Measurements from ENCODE around the gene ROBO1. TPM values are rescaled to one million over a fixed set of nuclear protein-coding genes. Genes with fewer than 3 reads are reported as not detected.

ROBO1 gene
- total and polyA plus RNA-seq, 2 donors (not counting 3 experiments of a cell fraction or from before 2014, with no cell fraction given) = 5.9 to 14.2 TPM

- BruUV-seq (replicated peaks) = no TSS peak
- H3K79me2 ChIP-seq (ENCODE audit: control insufficient read depth, insufficient read depth, low read length) = no peaks in the 10 kb centered on the region
- H3K36me3 ChIP-seq (ENCODE audit: control insufficient read depth in 2 of 2, extremely low read depth in 1 of 2, insufficient read depth in 2 of 2, low read length in 2 of 2) = no peaks in the 10 kb centered on the region
- H3K4me2 ChIP-seq (ENCODE audit: insufficient read depth, low read length) = no peak overlapping the region
- ChIA-PET POLR2A (no interaction called here), CTCF (no interaction called here)
- no peaks in the 10 kb centered on the region for H3K9me3 ChIP-seq (replicated peaks; ENCODE audit: control insufficient read depth, insufficient read depth, low read length)
- no peak for FAIRE-seq
- H3K4me1 ChIP-seq (ENCODE audit: control insufficient read depth, extremely low read depth, insufficient read depth, low read length) = no peaks in the 10 kb centered on the region
- intact Hi-C loops (cut with micrococcal nuclease) (no loop called here), dilution Hi-C loops (cut with MboI; ENCODE audit: extremely low pct_ligation_motif_present, low sequenced_read_pairs) (no loop called here)
- no peak overlapping the region for H3K9ac ChIP-seq (replicated peaks; ENCODE audit: extremely low read depth, insufficient read depth, low read length)
- H3K27ac ChIP-seq (ENCODE audit: insufficient read depth, low read depth, low read length) = no peak overlapping the region
- no peak for DNase-seq (ENCODE audit: low read depth, low spot score)
- TF ChIP-seq MYC (IDR thresholded peaks at IDR 0.05; ENCODE audit: low read depth, low read length) (no peak), EZH2 (IDR thresholded peaks at IDR 0.05; ENCODE audit: borderline replicate concordance, low read depth, low read length, severe bottlenecking) (no peak), JUN (IDR thresholded peaks at IDR 0.05; ENCODE audit: borderline replicate concordance, insufficient read depth, insufficient read length, low read depth) (no peak), POLR2AphosphoS5 (IDR thresholded peaks at IDR 0.05; ENCODE audit: insufficient read depth, low read depth, low read length) (no peak), POLR2A (IDR thresholded peaks at IDR 0.05; ENCODE audit: low read depth, low read length) (no peak), GATA2 (IDR thresholded peaks at IDR 0.05; ENCODE audit: insufficient read depth, insufficient read length, low read depth, low read length) (no peak)
- TF ChIP-seq, protein P1, sequence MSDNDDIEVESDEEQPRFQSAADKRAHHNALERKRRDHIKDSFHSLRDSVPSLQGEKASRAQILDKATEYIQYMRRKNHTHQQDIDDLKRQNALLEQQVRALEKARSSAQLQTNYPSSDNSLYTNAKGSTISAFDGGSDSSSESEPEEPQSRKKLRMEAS (IDR thresholded peaks at IDR 0.05; ENCODE audit: insufficient read depth, insufficient read length) = no peak
- H3K4me3 ChIP-seq (replicated peaks in 1 of 3; ENCODE audit: insufficient read depth in 1 of 3, low read depth in 1 of 3, low read length in 3 of 3) = no peak overlapping the region
- no peaks in the 10 kb centered on the region for H4K20me1 ChIP-seq (replicated peaks; ENCODE audit: control insufficient read depth, extremely low read depth, insufficient read depth, low read length)
- H3K27me3 ChIP-seq (ENCODE audit: control insufficient read depth in 2 of 2, insufficient read depth in 2 of 2, low read length in 2 of 2) = no peaks in the 10 kb centered on the region
- H2AFZ ChIP-seq (ENCODE audit: low read depth, low read length) = no peak overlapping the region
- no peaks in the 10 kb centered on the region for H3K9me1 ChIP-seq (replicated peaks; ENCODE audit: control insufficient read depth, extremely low read depth, insufficient read depth, low read length)
Measured at GRCh38 chr3:78823859-78824258, 943.9 kb downstream of the ROBO1 start.

- Histone ChIP-seq H3K9ac (replicated peaks; ENCODE audit: extremely low read depth, insufficient read depth, low read length) (no peak overlapping the region), H3K9me1 (replicated peaks; ENCODE audit: control insufficient read depth, extremely low read depth, insufficient read depth, low read length) (no peaks in the 10 kb centered on the region), H3K9me3 (replicated peaks; ENCODE audit: control insufficient read depth, insufficient read depth, low read length) (no peaks in the 10 kb centered on the region), H3K4me2 (ENCODE audit: insufficient read depth, low read length) (no peak overlapping the region), H3K4me1 (ENCODE audit: control insufficient read depth, extremely low read depth, insufficient read depth, low read length) (no peaks in the 10 kb centered on the region), H4K20me1 (replicated peaks; ENCODE audit: control insufficient read depth, extremely low read depth, insufficient read depth, low read length) (no peaks in the 10 kb centered on the region), H3K27ac (ENCODE audit: insufficient read depth, low read depth, low read length) (no peak overlapping the region), H2AFZ (ENCODE audit: low read depth, low read length) (no peak overlapping the region), H3K4me3 (replicated peaks in 1 of 3; ENCODE audit: insufficient read depth in 1 of 3, low read depth in 1 of 3, low read length in 3 of 3) (no peak overlapping the region), H3K79me2 (ENCODE audit: control insufficient read depth, insufficient read depth, low read length) (no peaks in the 10 kb centered on the region), H3K36me3 (ENCODE audit: control insufficient read depth in 2 of 2, extremely low read depth in 1 of 2, insufficient read depth in 2 of 2, low read length in 2 of 2) (no peaks in the 10 kb centered on the region), H3K27me3 (ENCODE audit: control insufficient read depth in 2 of 2, insufficient read depth in 2 of 2, low read length in 2 of 2) (no peaks in the 10 kb centered on the region)
- dilution Hi-C loops (cut with MboI; ENCODE audit: extremely low pct_ligation_motif_present, low sequenced_read_pairs) = no loop called here
- no peak for TF ChIP-seq MYC (IDR thresholded peaks at IDR 0.05; ENCODE audit: low read depth, low read length)
- TF ChIP-seq, protein P2, sequence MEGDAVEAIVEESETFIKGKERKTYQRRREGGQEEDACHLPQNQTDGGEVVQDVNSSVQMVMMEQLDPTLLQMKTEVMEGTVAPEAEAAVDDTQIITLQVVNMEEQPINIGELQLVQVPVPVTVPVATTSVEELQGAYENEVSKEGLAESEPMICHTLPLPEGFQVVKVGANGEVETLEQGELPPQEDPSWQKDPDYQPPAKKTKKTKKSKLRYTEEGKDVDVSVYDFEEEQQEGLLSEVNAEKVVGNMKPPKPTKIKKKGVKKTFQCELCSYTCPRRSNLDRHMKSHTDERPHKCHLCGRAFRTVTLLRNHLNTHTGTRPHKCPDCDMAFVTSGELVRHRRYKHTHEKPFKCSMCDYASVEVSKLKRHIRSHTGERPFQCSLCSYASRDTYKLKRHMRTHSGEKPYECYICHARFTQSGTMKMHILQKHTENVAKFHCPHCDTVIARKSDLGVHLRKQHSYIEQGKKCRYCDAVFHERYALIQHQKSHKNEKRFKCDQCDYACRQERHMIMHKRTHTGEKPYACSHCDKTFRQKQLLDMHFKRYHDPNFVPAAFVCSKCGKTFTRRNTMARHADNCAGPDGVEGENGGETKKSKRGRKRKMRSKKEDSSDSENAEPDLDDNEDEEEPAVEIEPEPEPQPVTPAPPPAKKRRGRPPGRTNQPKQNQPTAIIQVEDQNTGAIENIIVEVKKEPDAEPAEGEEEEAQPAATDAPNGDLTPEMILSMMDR (IDR thresholded peaks at IDR 0.05; ENCODE audit: extremely low read depth in 1 of 2, insufficient read depth in 1 of 2, low read depth in 1 of 2, low read length in 2 of 2) = no peak
- no peak for TF ChIP-seq POLR2AphosphoS5 (IDR thresholded peaks at IDR 0.05; ENCODE audit: insufficient read depth, low read depth, low read length)
- DNase-seq (ENCODE audit: low read depth, low spot score) (no peak), FAIRE-seq (no peak)
- intact Hi-C loops (cut with micrococcal nuclease) = no loop called here
- ChIA-PET POLR2A (no interaction called here), CTCF (no interaction called here)
- BruUV-seq (replicated peaks) = no TSS peak
Measured at GRCh38 chr3:78823434-78823833, 944.4 kb downstream of the ROBO1 start.

All from endothelial cell of umbilical vein (primary cell).